Epithelial cell of proximal tubule (primary cell): Measurements from ENCODE around the gene GULP1. TPM values are rescaled to one million over a fixed set of nuclear protein-coding genes. Genes with fewer than 3 reads are reported as not detected.

Experiments used
- DNase-seq: peaks from one replicate; pipeline ENCODE4 v3.0.0-alpha.2; 2011; ENCODE audit warnings: low read depth
- H3K4me3 ChIP-seq: 2 replicates; pipeline ENCODE4 v1.5.1; 2011; ENCODE audit warnings: low read depth, mild to moderate bottlenecking, low read length
- CTCF ChIP-seq: conservative IDR thresholded peaks from 2 replicates; pipeline ENCODE4 v1.5.1; 2012; ENCODE audit warnings: low read depth, mild to moderate bottlenecking, low read length
- total RNA-seq: library from RNA; depleted of rRNA; stranded (reverse); fragments of >200 nt; gene quantifications from 2 replicates; pipeline ENCODE4 v1.2.3, GENCODE V29; 2015

Gene GULP1
- total RNA-seq, 1 donor from 2014 or later = 66.1 TPM

GRCh38 chr2:188444106-188444835, 152.6 kb downstream of the GULP1 start:
- no peak for DNase-seq
- no peak overlapping the region for H3K4me3 ChIP-seq
- TF ChIP-seq CTCF = no peak

GRCh38 chr2:188449561-188449960, 157.9 kb downstream of the GULP1 start:
- DNase-seq = no peak
- no peak for TF ChIP-seq CTCF
- no peak overlapping the region for H3K4me3 ChIP-seq

- TF ChIP-seq CTCF = no peak
- DNase-seq = no peak
- H3K4me3 ChIP-seq = no peak overlapping the region
Measured at GRCh38 chr2:188449971-188450370, 158.3 kb downstream of the GULP1 start.

GRCh38 chr2:188450732-188451483, 159.2 kb downstream of the GULP1 start:
- no peak for DNase-seq
- TF ChIP-seq CTCF = no peak

DNA sequence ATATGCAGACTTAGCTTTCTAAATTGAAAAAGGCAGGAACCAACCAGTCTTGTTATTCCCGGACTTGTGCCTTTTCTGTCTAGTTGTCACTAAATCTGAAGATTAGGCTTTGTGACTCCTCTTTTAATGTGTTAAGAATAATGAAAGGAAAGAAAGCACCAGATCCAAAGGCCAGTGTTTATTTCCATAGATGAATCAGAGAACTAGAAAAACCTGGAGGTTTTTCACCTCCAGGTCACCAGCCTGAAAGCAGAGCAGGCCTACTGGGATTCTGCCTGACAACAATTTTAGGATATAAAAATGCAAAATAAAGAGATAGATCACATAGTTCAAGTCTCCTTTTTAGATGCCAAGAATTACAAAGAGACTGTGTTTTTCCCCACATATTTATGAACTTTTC, 160.4 kb downstream of the GULP1 start:
- H3K4me3 ChIP-seq = no peak overlapping the region
- DNase-seq = no peak
- TF ChIP-seq CTCF = no peak

More at GRCh38 chr2:188450732-188451483, 159.2 kb downstream of the GULP1 start:
- H3K4me3 ChIP-seq = no peak overlapping the region

DNA sequence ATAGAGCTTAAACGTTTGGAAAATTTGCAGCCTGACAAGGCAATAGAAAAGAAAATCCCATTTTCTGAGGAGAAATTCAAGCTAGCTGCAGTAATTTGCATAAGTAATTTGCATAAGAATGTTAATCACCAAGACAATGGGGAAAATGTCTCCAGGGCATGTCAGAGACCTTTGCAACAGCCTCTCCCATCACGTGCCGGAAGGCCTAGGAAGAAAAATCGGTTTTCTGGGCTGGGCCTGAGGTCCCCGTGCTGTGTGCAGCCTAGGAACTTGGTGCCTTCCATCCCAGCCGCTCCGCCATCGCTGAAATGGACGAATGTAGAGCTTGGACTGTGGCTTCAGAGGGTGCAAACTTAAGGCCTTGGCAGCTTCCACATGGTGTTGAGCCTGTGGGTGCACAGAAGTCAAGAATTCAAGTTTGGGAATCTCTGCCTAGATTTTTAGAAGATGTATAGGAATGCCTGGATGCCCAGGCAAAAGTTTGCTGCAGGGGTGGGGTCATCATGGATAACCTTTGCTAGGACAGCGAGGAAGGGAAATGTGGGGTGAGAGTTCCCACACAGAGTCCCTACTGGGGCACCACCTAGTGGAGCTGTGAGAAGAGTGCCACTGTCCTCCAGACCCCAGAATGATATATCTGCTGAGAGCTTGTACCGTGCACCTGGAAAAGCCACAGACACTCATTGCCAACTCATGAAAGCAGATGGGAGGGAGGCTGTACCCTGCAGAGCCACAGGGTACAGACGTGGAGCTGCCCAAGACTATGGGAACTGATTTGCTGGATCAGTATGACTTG, 164.6 kb downstream of the GULP1 start:
- DNase-seq = no peak
- peak; percentile 39 for TF ChIP-seq CTCF
- no peak overlapping the region for H3K4me3 ChIP-seq
